ENCODE data around the gene TSC2.
"Not testable (repeated sequence)": the region's sequence is repeated elsewhere in the genome, so short reads cannot be mapped to it uniquely, and the experiment has no call there.

DNA sequence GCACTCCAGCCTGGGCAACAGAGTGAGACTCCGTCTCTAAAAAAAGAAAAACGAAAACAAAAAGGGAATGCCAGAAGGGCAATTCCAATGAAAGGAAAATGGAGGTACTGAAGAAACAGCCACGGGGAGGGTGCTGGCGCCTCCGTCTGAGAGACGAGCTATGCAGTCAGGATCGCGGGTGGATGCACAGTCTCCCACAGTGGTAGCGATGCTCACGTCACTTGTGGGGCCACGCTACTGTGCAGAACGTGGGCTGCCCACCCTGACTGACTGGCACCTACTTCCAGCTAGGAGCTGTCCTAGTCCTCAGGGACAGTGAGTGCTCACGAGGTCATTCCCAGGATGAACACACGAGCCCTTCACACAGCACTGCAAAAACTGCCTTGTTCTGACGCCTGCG lies 53.8 kb downstream of the TSC2 start:
- TF ChIP-seq, protein P1, sequence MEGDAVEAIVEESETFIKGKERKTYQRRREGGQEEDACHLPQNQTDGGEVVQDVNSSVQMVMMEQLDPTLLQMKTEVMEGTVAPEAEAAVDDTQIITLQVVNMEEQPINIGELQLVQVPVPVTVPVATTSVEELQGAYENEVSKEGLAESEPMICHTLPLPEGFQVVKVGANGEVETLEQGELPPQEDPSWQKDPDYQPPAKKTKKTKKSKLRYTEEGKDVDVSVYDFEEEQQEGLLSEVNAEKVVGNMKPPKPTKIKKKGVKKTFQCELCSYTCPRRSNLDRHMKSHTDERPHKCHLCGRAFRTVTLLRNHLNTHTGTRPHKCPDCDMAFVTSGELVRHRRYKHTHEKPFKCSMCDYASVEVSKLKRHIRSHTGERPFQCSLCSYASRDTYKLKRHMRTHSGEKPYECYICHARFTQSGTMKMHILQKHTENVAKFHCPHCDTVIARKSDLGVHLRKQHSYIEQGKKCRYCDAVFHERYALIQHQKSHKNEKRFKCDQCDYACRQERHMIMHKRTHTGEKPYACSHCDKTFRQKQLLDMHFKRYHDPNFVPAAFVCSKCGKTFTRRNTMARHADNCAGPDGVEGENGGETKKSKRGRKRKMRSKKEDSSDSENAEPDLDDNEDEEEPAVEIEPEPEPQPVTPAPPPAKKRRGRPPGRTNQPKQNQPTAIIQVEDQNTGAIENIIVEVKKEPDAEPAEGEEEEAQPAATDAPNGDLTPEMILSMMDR (IDR thresholded peaks at IDR 0.05) = not testable (repeated sequence)
- not testable (repeated sequence) for TF ChIP-seq ZFX (IDR thresholded peaks at IDR 0.05; ENCODE audit: borderline replicate concordance)

Measured in 22Rv1 (cell line).